ENCODE results near the gene ST8SIA2.
"Not testable (repeated sequence)": the region's sequence is repeated elsewhere in the genome, so short reads cannot be mapped to it uniquely, and the experiment has no call there.

The ST8SIA2 gene

GRCh38 chr15:92438471-92438870 lies 44.8 kb downstream of the ST8SIA2 start:
- no peak for DNase-seq (ENCODE audit: low read depth)

GRCh38 chr15:92443381-92443780 lies 49.7 kb downstream of the ST8SIA2 start:
- no peak for DNase-seq (ENCODE audit: low read depth)

GRCh38 chr15:92444631-92445030 lies 51.0 kb downstream of the ST8SIA2 start:
- no peak for DNase-seq (ENCODE audit: low read depth)

GRCh38 chr15:92448370-92448769 lies 54.7 kb downstream of the ST8SIA2 start:
- no peak for DNase-seq (ENCODE audit: low read depth)

- peak; percentile 33 for DNase-seq (ENCODE audit: low read depth)
Observed at GRCh38 chr15:92449476-92449875, 55.8 kb downstream of the ST8SIA2 start.

DNA sequence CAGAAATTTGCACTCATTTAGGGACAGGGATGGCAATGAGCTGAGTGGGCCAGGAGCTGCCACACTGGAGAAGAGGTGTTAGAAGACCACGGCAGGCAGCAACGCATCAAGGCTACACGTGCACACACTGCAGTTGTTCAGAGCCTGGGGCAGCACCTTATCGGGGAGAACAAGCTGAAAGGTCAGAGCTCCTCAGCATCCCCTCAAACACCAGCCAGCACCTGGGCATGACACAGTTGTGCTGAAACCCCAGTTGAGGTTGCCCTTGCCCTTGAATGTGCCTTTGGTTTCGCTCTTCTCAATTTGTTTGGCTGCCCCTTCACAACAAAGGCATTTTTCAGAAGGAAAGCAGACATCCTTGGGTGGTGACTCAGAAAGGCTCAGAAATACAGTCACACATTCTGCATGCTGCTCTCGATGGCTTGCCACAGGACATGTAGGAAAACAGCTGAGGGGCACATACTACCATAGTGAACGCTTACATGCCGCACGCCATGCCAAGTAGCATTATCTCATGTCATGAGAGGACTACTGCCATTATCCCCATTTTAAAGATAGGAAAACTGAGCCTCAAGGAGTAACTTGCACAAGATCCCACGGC lies 57.6 kb downstream of the ST8SIA2 start:
- peak; percentile 31 for DNase-seq (ENCODE audit: low read depth)

DNA sequence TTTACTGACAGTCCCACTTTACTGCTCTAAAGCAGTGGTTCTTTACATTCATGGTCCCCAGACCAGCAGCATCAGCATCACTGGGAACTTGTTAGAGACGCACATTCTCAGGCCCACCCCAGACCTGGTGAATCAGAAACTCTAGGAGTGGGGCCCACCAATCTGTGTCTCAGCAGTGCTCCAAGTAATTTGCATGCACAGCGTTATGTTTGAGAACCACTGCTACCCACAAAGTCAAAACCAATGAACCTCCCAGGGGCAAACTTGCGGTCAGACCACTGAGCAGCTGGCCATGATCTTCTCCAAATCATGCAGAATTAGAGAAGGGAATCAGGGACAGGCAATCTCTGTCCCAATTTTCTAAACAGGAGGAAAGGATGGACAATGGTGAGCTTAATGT lies 58.5 kb downstream of the ST8SIA2 start:
- DNase-seq (ENCODE audit: low read depth) = no peak

DNA sequence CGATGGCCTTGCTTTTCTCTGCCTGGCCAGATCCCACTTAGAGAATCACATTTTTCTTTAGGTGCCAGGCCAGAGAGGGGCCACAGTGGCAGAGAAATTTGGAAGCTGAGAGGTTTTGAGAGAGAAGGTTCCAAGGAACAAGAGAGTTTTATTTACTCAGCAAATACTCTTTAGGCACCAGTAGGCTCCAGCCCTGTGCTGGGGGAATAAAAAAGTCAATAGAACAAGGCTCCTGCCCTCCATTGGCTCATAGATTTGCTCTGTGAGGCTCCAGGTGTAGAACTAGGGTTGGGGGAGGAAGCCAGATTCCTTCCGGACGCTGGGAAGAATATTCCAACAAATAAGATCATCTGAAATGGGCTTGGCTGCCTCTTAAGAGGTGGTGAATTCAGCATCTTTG lies 59.9 kb downstream of the ST8SIA2 start:
- no peak for DNase-seq (ENCODE audit: low read depth)

- no peak for DNase-seq (ENCODE audit: low read depth)
Observed at GRCh38 chr15:92454555-92455105, 60.9 kb downstream of the ST8SIA2 start.

DNA sequence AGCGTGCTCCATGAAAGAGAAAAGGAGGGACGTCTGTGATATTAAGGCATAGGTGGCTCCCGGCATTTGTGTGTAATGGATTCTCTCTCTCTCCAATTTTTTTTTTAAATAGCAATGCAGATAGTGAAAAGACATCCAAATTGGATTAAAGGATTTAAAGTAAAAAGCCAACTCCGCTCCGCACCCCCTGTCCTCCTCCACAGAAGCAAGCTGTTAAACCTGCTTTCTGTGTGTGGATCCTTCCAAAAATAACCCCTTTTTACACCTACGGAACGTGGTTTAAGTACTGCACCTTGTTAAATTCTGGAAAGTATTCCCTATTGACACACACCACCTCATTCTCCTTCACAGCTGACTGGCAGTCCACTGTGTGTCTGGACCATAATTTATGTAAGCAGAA lies 61.6 kb downstream of the ST8SIA2 start:
- no peak for DNase-seq (ENCODE audit: low read depth)

GRCh38 chr15:92457471-92458041 lies 63.9 kb downstream of the ST8SIA2 start:
- DNase-seq (ENCODE audit: low read depth) = no peak

GRCh38 chr15:92460023-92460422 lies 66.3 kb downstream of the ST8SIA2 start:
- DNase-seq (ENCODE audit: low read depth) = no peak

DNA sequence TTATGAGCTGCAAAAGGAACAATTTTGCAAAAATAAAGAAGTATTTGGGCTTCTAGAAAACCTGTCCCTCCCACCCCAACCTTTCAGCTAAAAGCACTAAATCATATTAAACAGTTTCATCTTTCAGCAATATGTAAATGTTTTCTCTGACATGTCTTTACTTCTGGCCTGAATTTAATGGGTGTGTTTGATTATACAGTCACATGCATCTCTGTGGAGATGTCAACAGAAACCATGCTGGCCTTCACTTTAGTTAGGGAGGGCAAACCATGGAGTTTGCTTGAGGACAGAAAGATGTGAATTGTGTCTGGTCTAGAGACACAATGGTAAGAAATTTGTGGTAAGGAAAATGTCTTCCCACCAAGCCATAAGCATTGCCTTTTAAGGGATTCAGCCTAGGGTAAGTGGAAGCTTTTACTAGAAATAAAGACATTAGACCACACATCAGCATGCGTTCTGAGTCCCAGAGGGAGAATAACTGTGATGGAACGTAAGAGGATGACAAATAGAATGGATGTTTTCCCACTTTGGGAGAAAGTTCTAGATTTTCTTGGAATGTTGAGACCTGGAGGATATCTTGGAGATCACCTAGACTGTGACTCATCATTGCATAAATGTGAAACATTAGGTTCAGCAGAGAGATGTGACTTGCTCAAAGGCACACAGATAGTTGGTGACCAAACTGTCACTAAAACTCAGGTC lies 68.9 kb downstream of the ST8SIA2 start:
- no peak for DNase-seq (ENCODE audit: low read depth)

- no peak for DNase-seq (ENCODE audit: low read depth)
Observed at GRCh38 chr15:92463352-92463751, 69.7 kb downstream of the ST8SIA2 start.

GRCh38 chr15:92463826-92464225 lies 70.1 kb downstream of the ST8SIA2 start:
- peak; percentile 34 for DNase-seq (ENCODE audit: low read depth)

GRCh38 chr15:92466834-92467233 lies 73.2 kb downstream of the ST8SIA2 start:
- no peak for DNase-seq (ENCODE audit: low read depth)

GRCh38 chr15:92467245-92467644 lies 73.6 kb downstream of the ST8SIA2 start:
- DNase-seq (ENCODE audit: low read depth) = no peak

GRCh38 chr15:92468991-92469390 lies 75.3 kb downstream of the ST8SIA2 start:
- DNase-seq (ENCODE audit: low read depth) = no peak

DNA sequence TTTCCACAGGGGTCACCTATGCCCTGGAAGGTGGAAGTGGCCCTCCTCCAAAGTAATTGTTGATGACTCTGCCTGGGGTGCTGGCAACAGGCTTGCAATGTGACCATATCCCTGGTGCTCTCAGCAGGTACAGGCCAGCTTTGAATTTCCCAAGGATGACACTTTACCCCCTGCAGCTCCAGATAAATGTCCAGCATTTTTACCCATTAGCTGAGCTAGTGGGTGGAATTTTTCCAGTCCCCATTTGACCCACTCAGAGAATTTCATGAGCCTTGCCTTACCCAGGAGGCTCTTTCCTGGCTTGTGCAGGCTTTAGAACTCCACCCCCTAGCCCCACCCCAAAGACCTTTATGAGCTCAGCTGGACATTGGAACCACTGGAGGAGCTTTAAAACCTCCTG lies 77.6 kb downstream of the ST8SIA2 start:
- DNase-seq (ENCODE audit: low read depth) = no peak

DNA sequence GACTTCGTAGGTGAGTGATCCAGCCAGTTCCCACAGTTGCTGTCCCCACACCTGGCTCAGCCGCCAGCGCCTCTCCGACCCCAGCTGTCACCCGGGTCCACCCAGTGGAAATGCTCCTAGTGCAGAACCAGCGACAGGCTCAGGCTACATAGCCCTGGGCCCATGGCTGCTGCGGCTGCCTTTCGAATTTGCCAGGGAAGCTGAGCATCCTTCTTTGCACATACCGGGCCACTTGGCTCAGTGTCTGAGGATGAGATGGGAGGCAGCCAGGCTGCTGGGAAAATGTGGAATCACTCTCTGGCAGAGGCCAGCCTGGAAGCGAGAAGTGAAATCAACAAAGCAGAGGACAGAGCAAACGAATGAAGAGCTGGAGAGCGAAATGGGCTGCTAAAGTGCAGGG lies 80.1 kb downstream of the ST8SIA2 start:
- DNase-seq (ENCODE audit: low read depth) = no peak

- DNase-seq (ENCODE audit: low read depth) = not testable (repeated sequence)
Observed at GRCh38 chr15:92479730-92480129, 86.0 kb downstream of the ST8SIA2 start.

- no peak for DNase-seq (ENCODE audit: low read depth)
Observed at GRCh38 chr15:92480361-92480760, 86.7 kb downstream of the ST8SIA2 start.

DNA sequence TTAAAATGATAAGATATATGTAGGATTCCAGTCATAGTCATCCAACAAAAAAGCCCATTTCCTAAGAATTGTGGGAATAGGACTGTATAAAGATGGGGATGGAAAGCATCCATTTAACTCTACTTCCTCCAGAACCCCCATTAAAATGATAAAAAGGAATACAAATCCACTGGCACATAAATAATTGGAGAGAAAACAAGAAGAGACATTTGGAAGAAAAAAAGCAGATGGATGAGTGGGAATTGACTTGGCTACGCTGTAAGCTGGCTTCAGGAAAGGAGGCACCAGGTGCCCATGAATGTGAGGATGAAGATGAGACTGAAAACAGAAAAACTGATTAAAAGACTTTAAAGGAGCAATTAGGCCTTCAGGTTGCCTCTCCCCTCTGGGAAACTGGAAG lies 91.8 kb downstream of the ST8SIA2 start:
- no peak for DNase-seq (ENCODE audit: low read depth)

Measured in stromal cell of bone marrow (primary cell).